OCI-LY1 (cell line): ENCODE data around the gene SYT7.

ENCODE experiments used
- H2AFZ ChIP-seq: fragments of 200-600 bp; sonication (generic), shearing (Covaris generic); 2 replicates; pipeline ENCODE4 v1.6.0; 2014; ENCODE audit warnings: antibody characterized with exemption, mild to moderate bottlenecking, low read length
- H3F3A ChIP-seq: fragments of 200-600 bp; sonication (generic), shearing (Covaris generic); 2 replicates; pipeline ENCODE4 v1.6.0; 2014; ENCODE audit warnings: mild to moderate bottlenecking, antibody characterized with exemption, low read length, moderate library complexity; ENCODE audit not compliant: insufficient read depth
- H3K27ac ChIP-seq: fragments of 200-600 bp; sonication (generic); 2 replicates; pipeline ENCODE4 v1.5.1; 2014; ENCODE audit warnings: low read length, mixed run types, mild to moderate bottlenecking, low read depth; ENCODE audit not compliant: poor library complexity, severe bottlenecking
- H3K27me3 ChIP-seq: fragments of 200-600 bp; sonication (generic); 2 replicates; pipeline ENCODE4 v1.6.0; 2014; ENCODE audit warnings: antibody characterized with exemption, mild to moderate bottlenecking, low read length, moderate library complexity; ENCODE audit not compliant: insufficient read depth
- H3K36me3 ChIP-seq: fragments of 200-600 bp; sonication (generic); 2 replicates; pipeline ENCODE4 v1.6.1; 2014; ENCODE audit warnings: mild to moderate bottlenecking, antibody characterized with exemption, low read length, moderate library complexity, mixed read lengths; ENCODE audit not compliant: insufficient read depth
- H3K4me1 ChIP-seq: fragments of 200-600 bp; sonication (generic); 2 replicates; pipeline ENCODE4 v1.5.1; 2014; ENCODE audit warnings: mild to moderate bottlenecking, low read length, moderate library complexity; ENCODE audit not compliant: insufficient read depth, severe bottlenecking
- H3K4me2 ChIP-seq: fragments of 200-600 bp; sonication (generic), shearing (Covaris generic); 2 replicates; pipeline ENCODE4 v1.6.1; 2014; ENCODE audit warnings: low read length
- H3K4me3 ChIP-seq: fragments of 200-600 bp; sonication (generic); 2 replicates; pipeline ENCODE4 v1.5.1; 2014; ENCODE audit warnings: low read length, low read depth, mild to moderate bottlenecking, mixed read lengths; ENCODE audit not compliant: poor library complexity, severe bottlenecking
- H3K79me2 ChIP-seq: fragments of 200-600 bp; shearing (Covaris generic); 2 replicates; pipeline ENCODE4 v1.6.1; 2016; ENCODE audit warnings: mixed run types, low read length, mixed read lengths; ENCODE audit not compliant: insufficient read depth
- H3K9ac ChIP-seq: fragments of 200-600 bp; sonication (generic), shearing (Covaris generic); 2 replicates; pipeline ENCODE4 v1.6.1; 2014; ENCODE audit warnings: mild to moderate bottlenecking, low read length, mixed read lengths
- H3K9me2 ChIP-seq: fragments of 200-600 bp; sonication (generic), shearing (Covaris generic); 2 replicates; pipeline ENCODE4 v1.6.1; 2014; ENCODE audit warnings: low read depth, mild to moderate bottlenecking, low read length, mixed read lengths
- H3K9me3 ChIP-seq: fragments of 200-600 bp; shearing (Covaris generic); 2 replicates; pipeline ENCODE4 v1.6.1; 2014; ENCODE audit warnings: low read length, mixed read lengths
- H4K20me1 ChIP-seq: fragments of 200-600 bp; sonication (generic), shearing (Covaris generic); 2 replicates; pipeline ENCODE4 v1.6.0; 2016; ENCODE audit warnings: mild to moderate bottlenecking, low read length; ENCODE audit not compliant: insufficient read depth
- CTCF ChIP-seq: fragments of 200-600 bp; sonication (generic), shearing (Covaris generic); IDR thresholded peaks from 2 replicates; pipeline ENCODE4 v1.5.1; 2017; ENCODE audit warnings: mild to moderate bottlenecking, antibody characterized with exemption, low read length, moderate library complexity, mixed read lengths
- EZH2 ChIP-seq: fragments of 200-600 bp; sonication (generic), shearing (Covaris generic); IDR thresholded peaks from 2 replicates; pipeline ENCODE4 v1.8.0; 2017; ENCODE audit warnings: borderline replicate concordance, mixed run types, mild to moderate bottlenecking, antibody characterized with exemption, low read length, moderate library complexity, mixed read lengths

Gene SYT7

GRCh38 chr11:61505106-61505505 lies 75.8 kb downstream of the SYT7 start:
- H3K4me2 ChIP-seq: no peak overlapping the region
- H3K4me1 ChIP-seq: no peaks in the 10 kb centered on the region
- no peaks in the 10 kb centered on the region for H3F3A ChIP-seq
- H4K20me1 ChIP-seq: no peaks in the 10 kb centered on the region
- H3K36me3 ChIP-seq: no peaks in the 10 kb centered on the region
- H3K9me2 ChIP-seq: no peaks in the 10 kb centered on the region
- no peaks in the 10 kb centered on the region for H3K79me2 ChIP-seq
- TF ChIP-seq EZH2: no peak
- TF ChIP-seq CTCF: no peak
- no peaks in the 10 kb centered on the region for H3K9me3 ChIP-seq
- H2AFZ ChIP-seq: no peak overlapping the region
- no peak overlapping the region for H3K27ac ChIP-seq
- H3K27me3 ChIP-seq: peaks cover 6% of the 10 kb centered on the region; the same call in 1 of the 2 replicates
- no peak overlapping the region for H3K9ac ChIP-seq
- no peak overlapping the region for H3K4me3 ChIP-seq

DNA sequence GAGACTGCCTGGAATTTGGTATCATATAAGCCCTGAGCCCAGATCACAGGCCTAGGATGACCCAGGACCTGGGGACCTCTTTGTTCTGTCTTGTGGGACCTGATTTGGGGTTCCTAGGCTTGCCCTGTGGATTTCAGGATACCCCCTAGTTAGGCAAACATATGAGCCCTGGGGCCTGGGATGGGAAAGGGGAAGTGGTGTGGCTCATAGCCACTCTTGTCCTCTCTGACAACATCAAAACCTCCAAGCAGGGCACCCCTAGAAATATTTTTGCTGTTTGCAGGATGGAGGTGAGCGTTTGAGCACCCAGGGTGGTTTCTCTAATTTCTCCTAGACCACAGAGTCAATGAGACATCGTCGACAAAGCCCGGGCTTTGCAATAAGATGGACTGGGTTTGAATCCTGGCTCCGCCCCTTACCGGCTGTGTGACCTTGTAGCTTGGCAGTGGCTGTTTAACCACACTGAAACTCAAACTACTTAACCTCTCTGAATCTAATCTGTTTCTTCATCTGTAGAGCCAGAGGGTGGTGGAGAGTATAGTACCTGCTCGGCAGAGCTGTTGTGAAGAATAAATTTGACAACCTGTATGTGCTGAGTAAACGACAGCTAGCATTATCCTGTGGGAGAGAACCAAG lies 77.6 kb downstream of the SYT7 start:
- Histone ChIP-seq H3K9me3 (no peaks in the 10 kb centered on the region), H3K4me2 (no peak overlapping the region), H3K4me3 (no peak overlapping the region), H3F3A (no peaks in the 10 kb centered on the region), H2AFZ (no peak overlapping the region), H3K36me3 (no peaks in the 10 kb centered on the region), H3K27ac (no peak overlapping the region), H3K27me3 (no peaks in the 10 kb centered on the region), H3K9ac (no peak overlapping the region), H4K20me1 (no peaks in the 10 kb centered on the region), H3K4me1 (no peaks in the 10 kb centered on the region), H3K9me2 (no peaks in the 10 kb centered on the region), H3K79me2 (no peaks in the 10 kb centered on the region)
- TF ChIP-seq CTCF (no peak), EZH2 (no peak)

DNA sequence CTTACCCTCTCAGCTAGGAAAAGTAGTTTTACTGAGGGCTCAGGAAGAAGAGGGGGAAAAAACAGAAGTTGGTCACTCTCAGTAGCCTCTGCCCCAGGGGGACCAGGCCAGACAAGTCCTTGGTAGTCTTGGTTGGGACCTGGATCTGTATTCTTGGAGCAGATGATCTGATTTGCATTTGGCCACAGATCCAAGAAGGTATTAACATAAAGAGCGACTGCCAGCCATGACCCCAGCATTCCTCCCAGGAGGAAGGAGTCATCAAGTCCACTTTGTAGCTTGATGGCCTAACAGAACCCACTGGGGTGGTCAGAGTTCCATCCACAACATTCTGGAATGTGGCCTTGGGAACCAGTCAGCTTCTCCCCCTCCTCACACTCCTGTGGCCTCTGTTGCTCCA lies 78.4 kb downstream of the SYT7 start:
- no peak overlapping the region for H3K9ac ChIP-seq
- no peaks in the 10 kb centered on the region for H3K27me3 ChIP-seq
- no peak for TF ChIP-seq EZH2
- no peak for TF ChIP-seq CTCF
- no peak overlapping the region for H3K4me3 ChIP-seq
- no peaks in the 10 kb centered on the region for H4K20me1 ChIP-seq
- no peaks in the 10 kb centered on the region for H3K9me2 ChIP-seq
- H2AFZ ChIP-seq: no peak overlapping the region
- H3K27ac ChIP-seq: no peak overlapping the region
- H3K79me2 ChIP-seq: no peaks in the 10 kb centered on the region
- no peaks in the 10 kb centered on the region for H3F3A ChIP-seq
- H3K4me1 ChIP-seq: no peaks in the 10 kb centered on the region
- no peak overlapping the region for H3K4me2 ChIP-seq
- no peaks in the 10 kb centered on the region for H3K36me3 ChIP-seq
- no peaks in the 10 kb centered on the region for H3K9me3 ChIP-seq
